Measurements from ENCODE around the gene G3BP1.
A peak's percentile ranks its signal among the peaks of the same experiment; 100 is the strongest.

Gene G3BP1

GRCh38 chr5:151735646-151736045 is 36.1 kb upstream of the G3BP1 start:
- DNase-seq (ENCODE audit: low read depth) = no peak
- TF ChIP-seq CTCF (IDR thresholded peaks at IDR 0.05; ENCODE audit: low read depth, low read length, missing control alignments) = no peak
- H3K4me3 ChIP-seq (ENCODE audit: low read depth, low read length) = no peak overlapping the region

GRCh38 chr5:151737431-151737830 is 34.3 kb upstream of the G3BP1 start:
- TF ChIP-seq CTCF (IDR thresholded peaks at IDR 0.05; ENCODE audit: low read depth, low read length, missing control alignments) = no peak
- no peak for DNase-seq (ENCODE audit: low read depth)
- no peak overlapping the region for H3K4me3 ChIP-seq (ENCODE audit: low read depth, low read length)

GRCh38 chr5:151738125-151738848 is 33.5 kb upstream of the G3BP1 start:
- DNase-seq (ENCODE audit: low read depth) = no peak
- no peak overlapping the region for H3K4me3 ChIP-seq (ENCODE audit: low read depth, low read length)
- TF ChIP-seq CTCF (IDR thresholded peaks at IDR 0.05; ENCODE audit: low read depth, low read length, missing control alignments) = no peak

- TF ChIP-seq CTCF (IDR thresholded peaks at IDR 0.05; ENCODE audit: low read depth, low read length, missing control alignments) = no peak
- H3K4me3 ChIP-seq (ENCODE audit: low read depth, low read length) = no peak overlapping the region
- DNase-seq (ENCODE audit: low read depth) = no peak
Observed at GRCh38 chr5:151739395-151739794, 32.4 kb upstream of the G3BP1 start.

GRCh38 chr5:151739939-151740335 is 31.8 kb upstream of the G3BP1 start:
- no peak for TF ChIP-seq CTCF (IDR thresholded peaks at IDR 0.05; ENCODE audit: low read depth, low read length, missing control alignments)
- no peak for DNase-seq (ENCODE audit: low read depth)
- H3K4me3 ChIP-seq (ENCODE audit: low read depth, low read length) = no peak overlapping the region

- TF ChIP-seq CTCF (IDR thresholded peaks at IDR 0.05; ENCODE audit: low read depth, low read length, missing control alignments) = peak; percentile 79
- no peak overlapping the region for H3K4me3 ChIP-seq (ENCODE audit: low read depth, low read length)
Observed at GRCh38 chr5:151740336-151740942, 31.3 kb upstream of the G3BP1 start.

GRCh38 chr5:151740958-151741373 is 30.8 kb upstream of the G3BP1 start:
- DNase-seq (ENCODE audit: low read depth) = no peak
- H3K4me3 ChIP-seq (ENCODE audit: low read depth, low read length) = no peak overlapping the region
- no peak for TF ChIP-seq CTCF (IDR thresholded peaks at IDR 0.05; ENCODE audit: low read depth, low read length, missing control alignments)

More at GRCh38 chr5:151740336-151740942, 31.3 kb upstream of the G3BP1 start:
- DNase-seq (ENCODE audit: low read depth) = no peak

Data from GM12864 (cell line).